T-helper 2 cell (primary cell): ENCODE results near the gene NAP1L4.

Experiments used
- DNase-seq, 5 experiments: peaks; one replicate each; pipeline versions ENCODE4 v3.0.0 to v3.0.0-alpha.2; 2012 to 2022
- total RNA-seq, 2 donors: gene quantifications; one replicate each; lab custom pipeline; 2026; lab: John Stamatoyannopoulos, UW

NAP1L4 gene
- total RNA-seq = 186 to 221 reads per million in 2 donors

DNA sequence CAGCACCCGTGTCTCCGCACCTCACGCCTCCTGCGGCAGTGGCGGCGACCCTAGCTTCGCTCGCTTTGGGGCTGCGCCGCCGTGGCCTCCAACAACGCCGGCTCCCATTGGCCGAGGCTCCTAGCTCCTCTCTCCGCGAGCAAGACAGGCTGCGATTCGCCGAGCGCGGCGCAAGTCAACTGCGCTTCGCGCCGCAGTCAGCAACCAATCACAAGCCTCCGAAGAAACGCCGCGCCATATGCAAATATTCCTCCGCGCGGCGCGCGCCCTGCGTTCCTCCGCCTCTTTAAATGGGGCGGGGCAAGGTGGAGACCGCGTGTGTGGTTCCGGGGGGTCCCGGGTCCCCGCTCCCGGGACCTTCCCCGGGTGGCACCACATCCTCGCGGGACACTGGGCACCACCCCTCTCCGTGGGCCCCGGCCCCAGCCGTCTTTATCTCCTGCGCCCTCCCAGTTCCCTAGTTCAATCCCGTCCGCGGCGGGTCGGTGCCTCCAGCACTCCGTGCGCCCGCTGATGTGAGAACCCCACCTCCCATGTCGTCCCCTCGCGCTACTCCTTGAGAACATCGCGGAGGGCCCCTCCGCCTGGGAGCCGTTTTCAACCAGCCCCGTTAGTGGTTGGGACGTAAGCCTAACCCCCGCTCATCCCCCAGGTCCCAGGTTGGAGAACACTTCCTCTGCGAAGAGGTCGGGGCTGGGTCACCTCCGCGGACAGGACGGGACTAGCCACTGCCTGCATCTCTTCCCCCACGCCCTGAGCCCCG, at the start of gene NAP1L4:
TSS of gene NAP1L4 (minus strand) at position 96 of the 763 bp plus-strand sequence. CDS start 13,109 bp downstream, outside the sequence.
- peak; percentile 93 to 99 (median 95) for DNase-seq

DNA sequence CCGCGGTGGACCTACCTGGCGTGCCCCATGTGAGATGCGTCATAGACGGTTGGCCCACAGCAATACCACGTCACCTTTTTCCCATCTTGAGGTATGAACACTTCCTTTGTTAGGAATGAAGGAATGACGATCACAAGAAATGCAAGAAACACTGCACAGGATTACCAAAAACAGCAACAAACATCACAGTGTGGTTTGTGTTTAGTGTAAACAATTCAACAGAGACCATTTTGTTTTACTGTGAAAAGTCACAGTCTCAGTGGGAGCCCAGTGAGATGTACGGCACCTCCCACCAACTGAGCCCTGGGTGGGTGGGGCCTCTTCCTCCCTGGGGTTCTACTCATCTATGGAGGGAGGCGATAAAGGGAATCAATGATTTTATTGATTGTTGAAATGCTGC, 48.8 kb upstream of the NAP1L4 start:
- DNase-seq = no peak

- peak in 1 of 5 experiments; percentile 34 for DNase-seq
Observed at GRCh38 chr11:3037945-3038271, 45.8 kb upstream of the NAP1L4 start.

- peak in 3 of 5 experiments; percentile 13 to 60 (median 21) for DNase-seq
Observed at GRCh38 chr11:3037040-3037944, 45.2 kb upstream of the NAP1L4 start.

DNA sequence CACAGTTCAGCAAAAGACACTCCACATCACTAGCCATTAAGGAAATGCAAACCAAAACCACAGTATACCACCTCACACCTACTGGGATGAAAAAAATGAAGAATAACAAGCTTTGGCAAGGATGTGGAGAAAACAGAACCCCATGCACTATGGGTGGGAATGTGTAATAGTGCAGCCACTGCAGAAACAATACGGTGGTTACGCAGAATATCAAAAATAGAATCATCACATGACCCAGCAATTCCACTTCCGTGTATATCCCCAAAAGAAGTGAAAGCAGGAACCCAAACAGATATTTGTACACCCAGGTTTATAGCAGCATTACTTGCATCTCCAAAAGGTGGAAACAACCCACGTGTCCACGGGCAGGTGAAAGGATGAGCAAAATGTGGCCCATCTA, 44.3 kb upstream of the NAP1L4 start:
- DNase-seq = no peak

- no peak for DNase-seq
Observed at GRCh38 chr11:3035333-3035732, 43.2 kb upstream of the NAP1L4 start.

DNA sequence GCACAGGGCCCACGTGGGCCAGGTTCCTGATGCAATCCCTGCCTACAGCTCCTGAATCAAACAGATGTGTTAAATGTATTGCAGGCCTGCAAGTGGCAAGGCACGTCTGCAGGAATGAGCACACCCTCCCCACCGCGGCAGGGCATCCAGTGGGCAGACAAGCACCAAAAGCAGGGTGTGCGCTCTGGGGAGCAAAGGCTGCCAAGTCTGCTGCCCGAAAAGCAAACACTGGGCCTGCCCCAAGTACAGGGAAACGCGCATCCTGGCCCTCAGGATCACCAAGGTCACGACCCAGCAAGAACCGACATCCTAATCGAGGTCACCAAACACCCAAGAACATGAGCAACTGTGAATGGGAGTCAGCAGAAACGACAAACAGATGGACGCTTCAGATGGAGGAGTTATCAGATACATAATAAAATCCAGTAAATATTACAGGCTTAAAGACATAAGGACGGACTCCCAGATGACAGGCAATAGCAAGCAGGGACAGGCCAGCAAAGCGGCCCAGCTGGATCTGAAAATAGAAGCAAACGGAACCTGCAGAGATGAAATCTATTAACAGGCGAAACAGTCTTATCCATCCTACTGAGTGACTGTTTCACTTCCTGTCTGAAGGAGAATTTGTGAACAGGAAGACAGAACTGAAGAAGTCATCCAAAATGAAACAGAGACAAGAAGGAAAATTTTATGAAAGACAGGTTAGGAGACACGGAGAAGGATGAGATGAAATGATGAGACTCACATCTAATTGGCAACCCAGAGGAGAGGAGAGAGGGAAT, 38.4 kb upstream of the NAP1L4 start:
- DNase-seq = no peak

GRCh38 chr11:3028813-3029212, 36.7 kb upstream of the NAP1L4 start:
- no peak for DNase-seq

DNA sequence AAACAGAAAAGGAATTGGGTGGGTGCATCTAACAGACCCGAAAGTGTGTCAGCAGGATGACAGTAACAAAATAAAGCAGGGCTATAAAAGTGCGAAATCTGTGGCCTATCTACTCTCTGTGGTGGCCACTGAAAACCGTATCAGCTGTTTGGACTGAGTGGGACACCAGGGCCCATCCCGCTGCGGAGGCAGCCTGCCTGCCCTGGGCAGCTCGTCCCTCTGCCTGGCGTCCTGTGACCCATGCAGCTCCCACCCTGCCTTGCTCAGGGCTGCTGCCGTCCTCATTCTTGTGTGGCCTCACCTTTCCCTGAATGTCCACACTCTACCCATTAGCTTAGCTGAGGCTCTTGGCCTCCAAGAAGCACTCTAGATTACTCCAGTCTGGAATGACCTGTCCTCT, 34.7 kb upstream of the NAP1L4 start:
- no peak for DNase-seq

DNA sequence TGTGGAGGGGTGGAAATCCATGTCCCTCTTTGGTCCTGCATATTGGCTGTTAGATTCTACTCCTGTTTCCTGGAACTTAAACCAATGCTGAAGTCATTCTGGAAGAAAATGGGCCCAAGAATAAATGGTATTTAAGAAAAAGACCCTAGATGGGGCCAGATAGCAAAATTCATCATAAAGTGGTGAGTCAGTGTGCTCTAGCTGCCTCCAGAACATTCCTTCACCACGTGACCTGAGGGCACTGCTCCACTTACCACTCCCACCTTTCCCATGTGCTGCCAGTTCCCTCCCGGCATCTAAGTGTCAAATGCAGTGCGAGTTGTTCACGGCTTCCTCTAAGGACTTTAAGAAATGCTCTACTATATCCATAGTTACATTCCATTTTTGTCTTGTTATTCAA, 30.9 kb upstream of the NAP1L4 start:
- no peak for DNase-seq

- DNase-seq = no peak
Observed at GRCh38 chr11:3022300-3022967, 30.3 kb upstream of the NAP1L4 start.

- DNase-seq = peak in 3 of 5 experiments; percentile 23 to 66 (median 25)
Observed at GRCh38 chr11:3021125-3021524, 29.0 kb upstream of the NAP1L4 start.

DNA sequence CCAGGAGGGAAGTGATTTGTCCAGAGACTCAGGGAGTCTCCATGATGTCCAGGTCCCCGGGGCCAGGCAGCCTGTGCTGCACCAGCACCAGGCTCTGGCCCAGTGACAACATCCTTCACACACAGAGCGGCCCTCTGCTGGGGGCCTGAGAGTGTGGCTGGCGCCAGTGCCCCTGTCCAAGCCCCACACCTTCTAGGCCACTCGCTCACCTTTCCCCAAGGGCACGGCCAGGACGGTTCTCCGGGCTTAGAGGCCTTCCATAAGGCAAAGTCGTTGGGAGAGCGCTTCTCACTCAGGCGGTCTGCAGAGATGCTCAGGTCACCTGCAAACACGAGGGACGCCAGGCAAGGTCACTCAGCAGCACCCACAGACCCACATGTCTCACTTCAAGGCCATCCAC, 27.9 kb upstream of the NAP1L4 start:
- DNase-seq = no peak

DNA sequence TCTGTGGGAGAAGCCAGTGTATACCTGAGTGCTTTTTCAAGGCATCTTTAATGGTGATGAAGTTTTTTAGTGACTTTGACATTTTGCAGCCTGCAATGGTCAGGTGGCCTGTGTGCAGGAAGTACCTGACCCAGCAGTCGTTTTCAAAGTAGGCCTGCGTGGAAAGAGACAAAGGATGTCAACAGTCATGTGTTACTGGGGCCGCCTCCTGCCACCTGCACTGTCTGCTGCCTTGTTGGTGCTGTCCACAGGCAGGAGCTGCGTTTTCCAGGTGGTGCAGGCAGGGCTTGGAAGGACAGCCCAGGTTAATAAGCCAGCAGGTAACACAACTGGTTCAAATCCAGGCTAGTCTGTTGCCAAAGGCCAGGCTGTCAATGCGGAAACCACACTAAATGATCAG, 26.5 kb upstream of the NAP1L4 start:
- DNase-seq = no peak

DNA sequence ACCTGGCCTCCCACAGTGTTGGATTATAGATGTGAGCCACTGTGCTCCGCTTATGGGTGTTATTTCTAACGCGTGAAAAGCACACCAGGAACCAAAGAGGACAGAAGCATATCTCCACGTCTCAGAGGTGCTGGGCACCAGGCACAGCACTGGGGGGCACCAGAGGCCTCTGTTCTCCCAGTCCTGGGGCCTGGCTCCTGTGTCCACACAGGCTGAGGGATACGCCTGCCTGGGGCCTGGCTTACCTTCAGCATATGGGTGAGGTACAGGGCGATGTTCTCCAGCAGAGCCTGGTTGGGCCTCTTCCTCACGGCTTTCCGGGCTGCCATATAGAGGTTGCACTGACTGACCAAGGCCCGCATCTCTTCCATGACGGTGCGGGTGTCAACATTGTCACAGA, 24.7 kb upstream of the NAP1L4 start:
- DNase-seq = no peak

DNA sequence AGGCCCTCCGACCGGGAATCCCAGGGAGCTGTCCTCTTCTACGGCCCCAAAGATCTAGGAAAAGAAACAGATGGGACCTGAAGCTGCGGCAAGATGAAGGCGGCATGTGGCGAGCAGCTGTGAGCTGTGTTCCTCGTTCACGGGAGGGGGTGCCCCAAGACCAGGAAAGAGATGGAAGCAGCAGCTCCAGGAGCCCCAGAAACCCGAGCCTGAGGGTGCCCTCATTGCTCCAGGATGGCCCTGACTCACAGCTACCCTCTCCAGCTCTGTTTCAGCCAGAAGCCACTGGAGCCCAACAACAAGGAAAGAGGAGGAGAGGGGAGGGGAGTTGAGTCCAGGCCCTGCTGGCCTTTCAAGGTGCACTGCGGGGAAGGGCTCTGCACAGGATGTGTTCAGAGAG, 23.7 kb upstream of the NAP1L4 start:
- peak in 1 of 5 experiments; percentile 36 for DNase-seq

GRCh38 chr11:3014943-3015342, 22.8 kb upstream of the NAP1L4 start:
- DNase-seq = peak in 1 of 5 experiments; percentile 59

GRCh38 chr11:3014057-3014938, 22.2 kb upstream of the NAP1L4 start:
- DNase-seq = peak; percentile 27 to 98 (median 69)

DNA sequence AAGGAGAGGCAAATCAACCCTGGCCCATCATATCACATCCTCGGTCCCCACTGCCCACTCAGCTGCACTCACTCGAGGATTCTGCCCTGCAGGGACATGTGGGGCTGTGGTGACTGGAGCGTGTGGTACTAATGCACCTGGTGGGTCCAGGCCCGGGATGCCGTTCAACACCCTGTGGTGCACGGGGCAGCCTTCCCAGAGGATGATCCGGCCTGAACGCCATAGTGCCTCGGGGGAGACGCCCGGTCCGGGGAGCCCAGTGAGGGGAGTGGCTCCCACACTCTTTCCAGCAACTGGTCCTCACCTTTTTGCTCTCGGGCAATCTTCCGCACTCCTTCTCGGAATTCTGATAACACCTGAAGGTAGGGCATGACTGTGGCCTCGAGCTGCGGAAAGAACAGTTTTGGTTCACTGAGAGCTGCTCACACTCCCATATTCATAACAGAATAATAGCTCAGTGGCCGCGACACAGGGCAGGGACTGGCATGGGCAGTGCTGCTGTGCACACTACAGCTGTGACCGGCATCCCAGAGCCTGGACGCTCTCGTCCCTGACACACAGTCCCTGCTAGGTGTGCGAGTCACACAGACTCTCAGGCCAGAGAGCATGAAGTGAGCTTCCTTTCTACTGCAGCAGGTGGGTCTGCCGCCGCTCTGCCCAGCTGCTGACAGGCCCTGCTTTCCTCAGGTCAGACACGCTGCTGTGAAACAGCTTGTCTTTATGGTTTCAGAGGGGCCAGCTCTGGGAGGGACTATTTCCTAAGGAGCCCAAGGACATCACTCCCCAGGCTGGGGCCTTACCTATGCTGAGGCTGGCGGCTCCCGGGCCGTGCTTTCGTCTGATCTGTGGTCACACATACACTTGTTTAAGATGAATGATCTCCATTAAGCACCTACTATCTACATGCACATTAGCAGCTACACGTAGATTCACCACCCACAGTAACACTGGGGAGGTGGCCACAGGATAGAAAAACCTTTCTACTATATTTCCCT, 20.1 kb upstream of the NAP1L4 start:
- no peak for DNase-seq
